Thyroid gland (tissue), 4 donors: ENCODE data around the gene MAGEC3.

Experiments
- CTCF ChIP-seq, 6 experiments: fragments of 200-600 bp in 3 of 6; fragments of 450-650 bp in 3 of 6; sonication (generic) in 3 of 6; IDR thresholded peaks; one replicate each; pipeline ENCODE4 v1.5.1; 2016 to 2019; ENCODE audit warnings: antibody characterized with exemption in 6 of 6, mild to moderate bottlenecking in 2 of 6, inconsistent platforms in 1 of 6, moderate library complexity in 1 of 6
- POLR2A ChIP-seq, 2 donors: fragments of 450-650 bp; IDR thresholded peaks; one replicate each; pipeline ENCODE4 v1.6.1; 2017; ENCODE audit warnings: antibody characterized with exemption in 2 of 2, mild to moderate bottlenecking in 2 of 2, moderate library complexity in 1 of 2

GRCh38 chrX:141934059-141934641 is 96.0 kb downstream of the MAGEC3 start:
- TF ChIP-seq CTCF (IDR thresholded peaks at IDR 0.05) (no peak), POLR2A (IDR thresholded peaks at IDR 0.05) (no peak)
